ENCODE results near the gene POC1B.
A peak's percentile ranks its signal among the peaks of the same experiment; 100 is the strongest.

Gene POC1B

GRCh38 chr12:89414851-89415250 lies 111.0 kb downstream of the POC1B start:
- DNase-seq, result no peak

DNA sequence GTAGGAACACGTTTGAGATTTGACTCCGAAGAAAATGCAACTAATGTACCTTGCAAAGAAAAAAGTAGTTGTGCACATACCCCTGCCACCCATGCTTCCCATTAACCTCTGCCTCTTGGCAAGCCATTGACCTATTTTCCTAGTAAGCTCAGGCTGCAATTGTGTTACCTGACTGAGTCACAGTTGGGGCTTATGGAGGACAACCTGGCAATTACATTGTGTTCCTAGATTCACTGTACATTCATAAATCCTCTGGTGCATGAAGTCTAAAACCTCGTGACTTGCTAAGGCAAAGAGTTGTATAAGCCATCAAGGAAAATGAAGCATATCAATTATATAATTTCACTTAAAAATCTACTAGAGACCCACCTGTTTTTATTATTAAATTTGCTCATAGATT lies 111.5 kb downstream of the POC1B start:
- DNase-seq, result no peak

- DNase-seq, result no peak
Observed at GRCh38 chr12:89413234-89413633, 112.6 kb downstream of the POC1B start.

DNA sequence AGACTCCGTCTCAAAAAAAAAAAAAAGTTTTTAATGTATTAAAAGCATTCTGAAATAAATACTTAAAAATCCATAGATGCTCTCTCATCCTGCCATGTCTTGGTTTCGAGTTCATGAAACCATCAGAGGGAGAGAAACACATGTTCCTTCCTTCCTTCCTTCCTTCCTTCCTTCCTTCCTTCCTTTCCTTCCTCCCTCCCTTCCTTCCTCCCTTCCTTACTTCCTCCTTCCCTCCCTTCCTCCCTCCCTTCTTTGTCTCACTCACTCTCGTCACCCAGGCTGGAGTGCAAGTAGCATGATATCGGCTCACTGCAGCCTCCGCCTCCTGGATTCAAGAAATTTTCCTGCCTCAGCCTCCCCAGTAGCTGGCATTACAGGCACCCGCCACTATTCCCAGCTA lies 113.2 kb downstream of the POC1B start:
- DNase-seq, result no peak

DNA sequence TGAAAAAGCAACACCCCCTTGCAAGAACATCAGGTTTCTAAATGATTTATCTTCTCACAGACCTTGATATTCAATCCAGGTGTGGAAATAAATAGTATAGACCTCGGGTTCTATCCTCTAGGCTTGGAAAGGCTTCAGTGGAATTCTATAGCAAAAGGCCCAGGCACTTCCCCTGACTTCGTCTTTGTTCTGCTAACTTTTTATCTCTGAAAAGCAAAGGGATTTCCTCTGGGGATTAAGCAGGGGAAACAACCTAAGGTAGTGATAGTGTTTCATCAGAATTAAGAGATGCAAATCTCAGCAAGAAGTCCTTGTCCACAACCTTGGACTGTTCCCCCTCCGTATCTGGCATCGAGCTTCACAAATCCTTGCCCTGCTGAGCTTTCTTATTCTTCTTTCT lies 114.0 kb downstream of the POC1B start:
- no peak for DNase-seq

GRCh38 chr12:89411234-89411633 lies 114.6 kb downstream of the POC1B start:
- no peak for DNase-seq

DNA sequence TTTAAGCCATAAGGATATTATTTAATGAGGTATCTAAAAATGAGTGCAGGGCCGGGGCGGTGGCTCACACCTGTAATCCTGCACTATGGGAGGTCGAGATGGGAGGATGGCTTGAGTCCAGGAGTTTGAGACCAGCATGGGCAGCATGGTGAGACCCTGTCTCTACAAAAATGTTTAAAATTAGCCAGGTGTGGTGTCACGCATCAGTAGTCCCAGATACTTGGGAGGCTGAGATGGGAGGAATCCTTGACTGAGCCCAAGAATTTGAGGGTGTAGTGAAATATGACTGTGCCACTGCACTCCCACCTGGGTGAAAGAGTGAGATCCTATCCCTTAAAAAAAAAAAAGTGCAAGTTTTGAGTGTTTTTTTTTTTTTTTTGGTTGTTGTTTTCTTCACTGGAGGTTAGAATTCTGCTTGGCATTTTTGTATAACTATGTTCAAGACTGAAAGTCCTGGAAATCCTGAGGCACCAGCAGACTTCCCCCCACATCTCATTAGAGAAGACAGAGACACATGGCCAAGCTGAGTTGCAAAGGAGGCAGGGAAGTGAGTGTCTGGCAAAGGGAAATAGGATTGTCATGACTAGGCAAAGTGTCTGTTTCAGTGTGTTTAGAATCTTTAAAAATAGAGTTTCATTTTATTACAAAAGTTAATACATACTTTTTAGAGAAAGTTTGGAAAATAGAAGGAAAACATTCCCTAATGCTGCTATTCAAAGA lies 120.1 kb downstream of the POC1B start:
- no peak for DNase-seq

DNA sequence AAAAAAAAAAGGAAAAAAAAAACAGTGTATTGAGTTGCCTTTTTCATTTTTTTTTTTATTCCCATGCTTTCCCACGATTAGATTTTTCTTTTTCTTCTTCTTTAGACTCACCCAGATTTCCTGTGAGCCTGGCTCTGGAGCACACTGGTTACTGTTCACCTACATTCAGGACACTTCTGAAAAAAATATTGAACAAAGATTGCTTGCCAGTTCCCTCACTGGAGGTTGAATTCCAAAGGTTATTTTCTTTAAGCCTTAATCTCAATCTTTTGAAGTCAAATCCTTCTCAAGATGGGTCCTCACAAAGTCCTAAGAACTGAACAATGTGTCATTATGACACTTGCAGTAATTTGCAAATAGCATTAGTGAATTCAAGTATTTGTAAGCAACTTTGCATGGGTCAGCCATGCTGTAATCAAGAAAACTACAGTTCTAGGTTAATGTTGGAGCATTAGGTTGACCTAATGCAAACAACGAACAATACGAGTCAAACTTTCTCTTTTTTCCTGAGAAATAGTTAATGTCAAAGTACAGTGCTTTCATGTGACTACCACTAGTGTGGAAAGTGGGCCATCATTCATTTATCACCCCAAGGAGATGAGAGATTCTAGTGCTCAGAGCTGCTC lies 124.3 kb downstream of the POC1B start:
- DNase-seq, result no peak

- DNase-seq, result no peak
Observed at GRCh38 chr12:89400415-89400814, 125.4 kb downstream of the POC1B start.

GRCh38 chr12:89395712-89396111 lies 130.1 kb downstream of the POC1B start:
- no peak for DNase-seq

DNA sequence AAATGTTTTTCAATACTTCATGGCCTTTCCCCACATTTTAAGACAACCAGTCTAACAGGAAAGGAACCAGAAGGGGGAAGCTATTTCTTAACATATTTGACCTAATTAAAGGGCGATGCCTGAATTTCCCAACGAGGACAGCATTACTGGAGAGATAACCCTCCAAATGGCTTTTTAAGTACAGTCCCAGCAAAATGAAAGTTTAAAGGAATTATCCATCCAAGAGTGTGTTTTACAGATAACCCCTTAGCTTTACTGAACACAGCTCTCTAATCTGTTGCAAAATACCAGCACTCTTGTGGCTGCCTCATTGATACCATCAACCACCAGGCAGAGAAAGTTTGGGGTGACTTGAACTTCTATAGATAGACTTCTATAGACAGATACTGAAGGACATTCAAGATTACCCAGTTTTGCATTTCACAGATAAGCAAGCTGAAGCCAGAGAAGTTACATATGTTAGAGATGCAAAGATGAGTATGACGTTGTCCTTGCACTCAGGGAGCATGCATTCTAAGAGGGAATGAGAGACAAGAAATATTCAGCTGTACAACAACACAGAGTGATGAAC lies 132.2 kb downstream of the POC1B start:
- DNase-seq, result no peak

DNA sequence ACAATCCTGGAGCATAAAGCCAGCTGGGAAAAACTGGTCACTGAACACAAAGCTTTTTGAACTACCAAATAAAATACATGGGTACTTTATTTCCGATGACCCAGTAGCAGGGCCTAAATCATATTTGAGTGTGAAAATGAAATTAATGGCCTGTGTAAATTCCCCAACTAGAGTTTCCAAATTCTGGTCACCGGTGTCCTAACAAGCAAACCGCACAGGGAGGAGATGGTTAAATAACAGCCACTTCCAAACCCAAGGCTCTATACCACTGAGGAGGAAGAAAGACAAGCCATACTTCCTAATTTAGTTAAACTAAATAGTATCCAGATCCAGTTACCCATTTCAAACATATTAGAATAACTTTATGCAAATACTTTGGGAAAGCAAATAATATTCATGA lies 133.5 kb downstream of the POC1B start:
- no peak for DNase-seq

DNA sequence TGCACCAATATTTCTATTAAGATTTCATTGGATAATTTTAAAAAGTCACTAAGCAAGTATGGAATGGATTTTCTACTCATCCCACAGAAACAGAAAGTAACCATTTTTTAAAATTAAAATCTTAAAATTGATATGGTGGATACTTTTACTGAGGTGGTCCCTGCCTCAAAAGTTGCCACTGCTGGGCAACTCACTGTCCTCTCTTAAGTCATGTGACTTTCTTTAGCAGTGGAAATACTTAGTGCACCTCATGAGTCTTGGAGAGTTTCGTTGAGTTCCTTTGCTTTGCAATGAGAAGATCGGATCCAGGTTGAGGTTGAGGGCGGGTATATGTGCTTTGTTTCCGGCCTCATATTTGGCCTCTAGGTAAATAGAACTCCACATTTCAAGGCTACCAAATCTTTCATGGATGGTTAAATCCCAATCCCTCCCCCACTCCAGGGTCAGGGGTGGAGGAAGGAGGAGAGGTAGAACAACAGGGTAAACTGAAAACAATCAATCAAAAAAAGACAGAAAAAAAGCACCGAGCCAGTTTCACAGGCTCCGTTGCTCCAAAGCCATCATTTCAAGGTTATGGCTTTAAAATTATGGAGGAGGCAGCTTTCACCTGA lies 134.0 kb downstream of the POC1B start:
- peak; percentile 22 for DNase-seq

- peak; percentile 38 for DNase-seq
Observed at GRCh38 chr12:89390802-89391673, 134.8 kb downstream of the POC1B start.

DNA sequence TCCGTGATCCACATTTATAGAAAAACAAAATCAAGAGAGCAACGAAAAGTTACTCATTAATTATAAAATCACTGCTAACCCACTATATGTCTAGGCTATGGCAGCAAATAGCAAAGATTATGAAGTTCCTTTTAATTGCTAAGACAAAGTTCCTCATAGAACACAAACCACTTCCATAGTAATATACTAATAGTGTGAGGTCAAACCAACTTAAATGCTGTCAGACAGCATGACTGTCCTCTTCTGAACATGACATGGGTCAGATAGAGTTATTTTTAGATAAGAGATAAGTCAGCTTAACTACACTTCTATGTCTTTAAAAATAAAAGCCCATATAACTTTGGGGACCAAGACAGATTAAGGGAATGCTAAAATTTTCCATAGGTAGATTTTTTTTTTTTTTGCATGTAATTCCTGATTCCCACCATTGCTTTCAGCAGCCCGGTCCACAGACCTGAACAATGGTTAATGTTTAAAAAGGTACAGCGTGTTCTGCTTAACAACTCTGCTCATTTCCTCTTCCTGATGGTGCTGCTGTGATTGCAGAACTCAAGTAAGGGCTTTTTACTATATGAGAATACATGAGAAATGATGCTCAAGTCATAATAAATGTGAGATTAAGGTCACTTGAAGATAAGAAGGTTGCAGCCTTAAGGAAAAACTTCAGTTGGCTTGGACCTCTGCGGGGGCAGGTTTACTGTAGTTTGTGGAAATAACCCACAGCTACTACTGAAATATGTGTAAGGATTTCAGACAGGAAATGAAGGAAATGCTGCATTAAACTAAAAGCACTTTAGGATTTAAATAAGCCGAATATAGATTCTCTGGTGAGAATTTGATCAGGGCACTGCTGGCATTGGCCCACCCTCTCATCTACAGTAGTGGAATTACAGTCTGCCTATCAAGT lies 135.8 kb downstream of the POC1B start:
- DNase-seq, result peak; percentile 52

- DNase-seq, result no peak
Observed at GRCh38 chr12:89386138-89386537, 139.7 kb downstream of the POC1B start.

DNA sequence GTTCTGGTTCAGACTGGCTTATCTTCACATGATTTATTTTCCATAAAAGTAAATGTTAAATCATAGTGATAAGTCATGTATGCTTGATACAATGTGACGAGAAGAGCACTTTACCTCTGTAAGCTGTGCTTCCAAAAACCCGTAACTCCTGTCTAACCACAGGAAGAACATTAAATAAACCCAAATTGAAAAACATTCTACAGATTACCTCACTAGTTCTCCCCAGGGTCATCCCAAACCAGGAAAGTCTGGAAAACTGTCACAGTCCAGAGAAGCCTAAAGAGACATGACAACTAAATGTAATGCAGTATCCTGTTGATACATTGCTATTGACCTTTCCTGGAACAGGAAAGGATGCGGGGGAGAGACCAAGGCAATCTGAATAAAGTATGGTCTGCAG lies 141.0 kb downstream of the POC1B start:
- no peak for DNase-seq

GRCh38 chr12:89384050-89384758 lies 141.6 kb downstream of the POC1B start:
- peak; percentile 66 for DNase-seq

DNA sequence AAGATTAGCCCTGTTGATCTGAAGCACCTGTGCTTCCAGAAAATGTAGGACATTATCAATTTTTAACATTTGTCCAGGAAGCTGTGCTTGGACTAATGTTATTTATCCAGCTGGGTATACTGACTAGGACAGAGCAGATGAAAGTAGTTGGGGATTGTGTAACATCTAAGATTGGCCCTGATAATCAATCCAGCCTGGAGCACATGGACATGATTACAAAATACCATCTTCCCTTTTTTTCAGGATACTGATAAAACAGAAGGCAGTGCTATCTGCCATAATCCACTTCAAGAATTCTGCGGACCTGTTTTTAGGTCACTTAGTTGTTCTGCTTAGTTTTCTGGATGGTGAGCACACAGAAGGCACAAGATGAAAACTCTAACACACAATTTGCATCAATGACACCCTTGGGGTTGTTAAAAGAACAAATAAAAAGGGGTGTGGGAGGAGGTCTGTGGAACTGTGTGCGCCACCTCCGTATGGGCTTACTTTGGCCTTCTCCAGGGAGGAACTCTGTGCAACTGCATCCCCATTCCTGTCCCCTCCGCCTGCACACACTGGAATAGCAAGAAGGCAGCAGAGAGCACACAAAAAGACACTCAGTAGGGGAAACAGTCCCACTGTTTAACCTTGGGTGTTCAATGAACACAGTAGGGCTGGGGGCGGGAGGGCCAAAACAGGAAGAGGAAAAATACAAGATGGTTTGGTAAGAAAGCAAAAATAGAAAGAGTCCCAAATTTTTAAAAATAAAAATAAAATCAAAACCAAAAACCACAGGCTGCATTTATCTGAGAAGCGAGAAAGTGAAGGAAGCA lies 142.4 kb downstream of the POC1B start:
- DNase-seq, result no peak

DNA sequence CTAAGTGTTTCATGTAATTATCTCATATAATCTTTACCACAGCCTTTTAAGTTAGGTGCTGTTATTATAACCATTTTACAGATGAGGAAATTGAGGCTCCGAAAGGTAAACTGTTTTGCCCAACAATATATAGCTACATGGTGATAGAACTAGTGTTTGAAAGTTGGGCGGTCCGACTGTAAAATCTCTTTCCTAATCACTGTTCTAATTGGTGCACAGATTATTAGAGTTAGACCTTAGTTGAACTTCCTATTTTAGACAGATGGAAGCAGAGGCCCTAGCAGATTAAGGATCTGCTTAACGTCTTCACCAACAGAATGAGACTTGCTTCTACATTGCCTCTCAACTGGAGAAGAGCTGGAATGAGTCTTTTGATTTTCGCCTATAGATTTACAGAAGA lies 143.5 kb downstream of the POC1B start:
- no peak for DNase-seq

Measured in kidney glomerular epithelial cell (primary cell).